SIG-M5 treated with dmso at 0.1 percent for 504 hours (cell line): ENCODE measurements around the gene DLK2.
A peak's percentile ranks its signal among the peaks of the same experiment; 100 is the strongest.
"Not testable (repeated sequence)": the region's sequence is repeated elsewhere in the genome, so short reads cannot be mapped to it uniquely, and the experiment has no call there.

Source experiments
- DNase-seq: peaks from one replicate; lab custom pipeline; 2025; ENCODE audit not compliant: unreplicated experiment; lab: John Stamatoyannopoulos, UW

DLK2 gene

DNA sequence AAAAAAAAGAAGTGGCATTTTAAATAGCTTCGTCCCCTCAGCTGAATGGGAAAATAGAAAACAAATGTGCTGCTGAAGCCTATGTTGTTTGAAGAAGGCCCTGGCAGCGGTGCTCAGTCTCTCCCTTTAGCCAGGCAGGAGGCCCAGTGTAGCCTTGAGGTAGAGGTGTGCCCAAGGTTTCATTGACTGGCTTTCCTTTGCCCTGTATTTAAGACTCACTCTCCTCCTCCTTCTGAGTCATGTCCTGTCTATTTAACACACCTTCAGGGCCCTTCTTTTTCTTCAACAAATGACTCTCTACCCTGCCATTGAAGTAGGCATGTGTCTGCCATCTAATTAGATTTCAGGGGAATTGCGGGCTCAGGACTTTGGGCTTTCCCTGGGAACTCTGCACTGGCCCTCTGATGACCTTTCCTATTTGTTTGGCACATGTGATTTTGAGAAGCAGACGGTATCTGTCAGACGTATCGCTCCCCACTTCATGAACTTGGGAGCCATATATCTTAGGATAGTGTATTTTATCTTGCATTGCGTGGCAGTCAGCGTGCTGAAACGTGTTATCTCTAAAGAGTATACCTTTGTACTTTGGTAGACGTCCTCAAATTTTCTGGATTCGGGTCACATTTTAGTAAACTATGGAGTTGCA lies 26.4 kb upstream of the DLK2 start:
- no peak for DNase-seq

DNA sequence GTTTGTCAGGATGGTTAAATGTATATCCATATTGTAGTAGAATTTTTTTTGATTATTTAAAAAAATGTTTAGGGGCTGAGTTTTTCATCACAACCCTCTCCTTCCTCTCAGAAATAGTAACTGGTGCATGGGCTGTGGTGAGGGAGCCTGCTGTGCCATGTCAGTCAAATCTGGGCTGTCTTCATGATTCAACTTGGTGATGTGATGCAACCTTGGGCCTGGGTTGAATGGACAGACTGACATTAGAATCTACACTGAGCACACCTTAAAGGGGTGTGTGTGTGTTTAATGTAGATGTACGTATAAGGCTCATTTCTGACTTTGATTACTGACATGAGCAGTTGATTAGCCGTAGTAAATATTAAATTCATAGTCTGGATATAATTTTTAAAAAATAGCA lies 25.7 kb upstream of the DLK2 start:
- DNase-seq = peak; percentile 48

- DNase-seq = no peak
Measured at GRCh38 chr6:43478008-43478372, 22.6 kb upstream of the DLK2 start.

- peak; percentile 47 for DNase-seq
Measured at GRCh38 chr6:43477235-43478007, 22.1 kb upstream of the DLK2 start, which contains the start of gene TJAP1. Gene TJAP1 (plus strand): TSS chr6:43477570. CDS start chr6:43499002, 21,432 bp downstream.

DNA sequence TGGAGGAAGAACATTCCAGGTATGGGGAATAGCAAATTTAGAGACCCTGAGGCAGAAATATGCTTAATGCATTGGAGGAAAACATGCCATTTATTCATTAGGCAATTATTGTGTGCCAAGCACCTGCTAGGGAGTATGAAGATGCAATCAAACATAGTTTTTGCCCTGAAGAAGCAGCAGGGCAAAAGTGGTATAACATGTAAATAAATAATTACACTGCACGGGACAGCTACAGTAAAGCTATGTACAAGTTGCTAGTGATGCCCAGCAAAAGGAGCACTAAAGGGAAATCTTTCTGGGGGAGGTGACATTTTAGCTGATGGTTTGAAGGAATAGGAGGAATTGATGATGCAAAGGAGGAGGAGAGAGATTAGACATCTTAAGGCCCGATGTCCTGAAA lies 21.4 kb upstream of the DLK2 start:
- no peak for DNase-seq

DNA sequence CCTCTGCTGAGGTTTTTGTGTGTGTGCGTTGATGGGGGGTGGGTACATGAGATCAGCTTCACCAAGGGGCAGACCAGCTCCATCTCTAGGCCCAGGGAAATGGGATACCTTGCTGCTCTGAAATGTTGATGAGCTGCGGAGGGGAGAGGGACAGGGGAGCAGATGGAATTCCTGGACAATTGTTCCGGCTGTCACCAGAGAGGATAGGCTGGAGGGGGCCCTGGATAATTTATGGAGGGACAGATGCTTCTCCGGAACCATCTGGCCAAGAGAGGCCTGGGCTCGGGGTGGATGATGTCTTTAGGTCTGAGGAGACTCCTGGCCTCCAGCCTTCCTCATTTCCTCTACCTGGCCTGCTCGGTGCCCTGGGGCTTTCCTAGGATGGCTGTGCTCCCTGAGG lies 20.2 kb upstream of the DLK2 start:
- no peak for DNase-seq

DNA sequence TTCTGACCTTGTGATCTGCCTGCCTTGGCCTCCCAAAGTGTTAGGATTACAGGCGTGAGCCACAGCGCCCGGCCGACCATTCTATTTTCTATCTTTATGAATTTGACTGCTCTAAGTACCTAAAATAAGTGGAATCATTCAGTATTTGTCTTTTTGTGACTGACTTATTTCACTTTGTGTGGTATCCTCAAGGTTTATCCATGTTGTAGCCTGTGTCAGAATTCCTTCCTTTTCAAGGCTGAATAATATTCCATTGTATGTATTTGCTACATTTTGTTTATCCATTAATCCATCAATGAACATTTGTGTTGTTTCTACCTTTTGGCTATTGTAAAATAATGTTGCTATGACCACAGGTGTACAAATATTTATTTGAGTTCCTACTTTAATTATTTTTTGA lies 17.2 kb upstream of the DLK2 start:
- DNase-seq = no peak

DNA sequence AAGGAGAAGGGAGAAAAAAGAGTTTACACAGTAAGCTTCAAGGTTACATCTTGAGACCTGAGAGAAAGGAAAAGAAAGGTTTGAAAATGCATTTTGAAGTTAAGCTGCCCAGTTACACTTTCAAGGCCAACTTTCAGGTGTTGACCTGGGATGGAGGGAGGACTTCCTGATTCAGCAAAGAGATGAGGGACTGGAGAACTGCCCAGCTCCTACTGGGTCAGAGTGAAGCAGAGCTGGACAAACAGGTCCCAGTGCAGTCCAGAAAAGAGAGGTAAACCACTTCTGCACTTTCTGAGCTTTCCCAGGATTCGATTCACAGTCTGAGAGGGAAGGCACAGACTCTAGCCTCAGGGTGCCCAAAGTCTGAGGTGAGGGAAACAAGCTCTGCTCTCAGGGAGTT lies 16.1 kb upstream of the DLK2 start:
- DNase-seq = no peak

GRCh38 chr6:43469947-43470346 lies 14.6 kb upstream of the DLK2 start:
- no peak for DNase-seq

DNA sequence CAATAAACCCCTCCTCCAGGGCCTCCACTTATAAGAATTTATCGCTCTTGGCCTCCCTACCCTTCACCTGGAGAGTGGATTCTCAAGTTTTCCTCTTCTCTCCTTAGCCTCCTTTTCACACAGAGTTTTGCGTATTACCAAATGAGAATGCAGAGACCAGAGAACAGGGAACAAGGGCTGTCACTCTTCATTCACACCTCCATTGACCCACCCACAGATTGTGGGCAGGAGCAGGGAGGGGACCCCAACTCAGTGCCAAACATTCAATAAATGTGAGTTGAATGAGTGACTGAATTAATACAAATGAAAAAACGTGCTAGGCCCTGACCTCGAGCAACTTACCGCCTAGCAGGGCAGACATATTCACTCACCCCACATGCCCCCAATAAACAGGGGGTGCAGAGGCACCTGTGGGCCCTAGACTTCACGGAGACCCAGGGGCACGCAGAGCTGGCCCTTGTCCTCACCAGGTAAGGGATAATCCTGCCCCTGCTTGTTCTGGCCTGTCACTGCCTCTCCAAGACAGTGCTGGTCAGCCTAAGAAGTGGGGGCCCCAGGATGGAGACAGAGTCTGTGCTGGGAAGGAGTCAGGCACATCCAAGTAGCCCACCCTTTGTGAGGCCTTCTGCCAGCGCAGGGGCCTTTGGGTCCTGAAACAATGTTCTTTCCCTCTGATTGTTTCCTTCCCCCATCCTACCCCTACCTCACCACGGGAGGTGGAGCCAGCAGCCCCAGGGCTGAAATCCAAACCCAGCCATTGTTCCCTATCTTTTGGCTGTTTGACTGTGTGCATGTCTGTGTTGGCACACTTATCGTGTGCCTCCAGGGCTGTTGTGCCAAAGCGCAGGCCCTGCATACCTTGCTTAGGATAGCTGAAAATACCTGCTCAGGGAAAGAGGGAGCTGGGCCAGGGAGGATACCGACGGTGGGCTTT lies 13.7 kb upstream of the DLK2 start:
- DNase-seq = no peak

DNA sequence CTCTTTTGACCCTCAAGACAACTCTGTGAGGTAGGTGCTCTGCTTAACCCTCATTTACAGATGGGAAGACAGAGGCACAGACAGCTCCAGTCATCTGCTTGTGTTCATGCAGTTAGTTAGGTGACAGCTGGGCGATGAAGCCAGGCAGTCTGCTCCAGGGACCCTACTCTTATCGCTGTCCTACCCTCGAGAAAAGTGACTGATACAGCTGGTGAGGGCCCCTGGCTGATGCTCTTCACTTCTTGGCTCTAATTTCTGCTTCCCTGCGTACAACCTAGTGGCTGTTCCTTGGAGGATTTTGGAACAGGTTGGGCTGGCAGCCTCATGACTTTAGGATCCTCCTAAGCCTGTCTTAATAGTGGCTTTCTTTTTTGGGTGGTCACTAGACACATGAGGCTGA lies 12.9 kb upstream of the DLK2 start:
- DNase-seq = no peak

GRCh38 chr6:43467752-43468151 lies 12.4 kb upstream of the DLK2 start:
- no peak for DNase-seq

- not testable (repeated sequence) for DNase-seq
Measured at GRCh38 chr6:43467265-43467664, 11.9 kb upstream of the DLK2 start.

- DNase-seq = no peak
Measured at GRCh38 chr6:43465948-43466347, 10.6 kb upstream of the DLK2 start.

GRCh38 chr6:43464337-43464736 lies 9.0 kb upstream of the DLK2 start:
- DNase-seq = no peak

- no peak for DNase-seq
Measured at GRCh38 chr6:43461936-43462335, 6.6 kb upstream of the DLK2 start.

GRCh38 chr6:43460032-43460431 lies 4.7 kb upstream of the DLK2 start:
- DNase-seq = no peak

DNA sequence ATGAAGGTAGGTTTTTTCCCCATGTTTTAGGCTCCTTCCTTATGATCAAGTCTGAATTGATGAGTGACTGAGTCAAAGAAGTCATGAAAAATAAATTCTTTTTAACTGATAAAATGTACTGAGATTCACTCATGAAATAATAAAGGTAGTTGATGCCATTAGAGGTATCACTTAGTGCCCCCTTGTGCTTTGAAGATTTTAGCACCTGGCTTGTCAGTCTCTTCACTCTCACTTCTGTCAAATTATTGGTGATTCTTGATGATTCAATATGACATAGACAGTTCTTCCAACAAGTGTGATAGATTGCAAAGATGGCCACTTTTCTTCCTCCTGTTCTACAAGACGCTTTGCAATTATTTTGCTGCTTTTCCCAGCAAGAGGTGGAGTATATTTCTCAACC lies 4.2 kb upstream of the DLK2 start:
- no peak for DNase-seq

- DNase-seq = not testable (repeated sequence)
Measured at GRCh38 chr6:43458154-43458553, 2.8 kb upstream of the DLK2 start.

GRCh38 chr6:43457643-43458042 lies 2.3 kb upstream of the DLK2 start:
- DNase-seq = no peak

DNA sequence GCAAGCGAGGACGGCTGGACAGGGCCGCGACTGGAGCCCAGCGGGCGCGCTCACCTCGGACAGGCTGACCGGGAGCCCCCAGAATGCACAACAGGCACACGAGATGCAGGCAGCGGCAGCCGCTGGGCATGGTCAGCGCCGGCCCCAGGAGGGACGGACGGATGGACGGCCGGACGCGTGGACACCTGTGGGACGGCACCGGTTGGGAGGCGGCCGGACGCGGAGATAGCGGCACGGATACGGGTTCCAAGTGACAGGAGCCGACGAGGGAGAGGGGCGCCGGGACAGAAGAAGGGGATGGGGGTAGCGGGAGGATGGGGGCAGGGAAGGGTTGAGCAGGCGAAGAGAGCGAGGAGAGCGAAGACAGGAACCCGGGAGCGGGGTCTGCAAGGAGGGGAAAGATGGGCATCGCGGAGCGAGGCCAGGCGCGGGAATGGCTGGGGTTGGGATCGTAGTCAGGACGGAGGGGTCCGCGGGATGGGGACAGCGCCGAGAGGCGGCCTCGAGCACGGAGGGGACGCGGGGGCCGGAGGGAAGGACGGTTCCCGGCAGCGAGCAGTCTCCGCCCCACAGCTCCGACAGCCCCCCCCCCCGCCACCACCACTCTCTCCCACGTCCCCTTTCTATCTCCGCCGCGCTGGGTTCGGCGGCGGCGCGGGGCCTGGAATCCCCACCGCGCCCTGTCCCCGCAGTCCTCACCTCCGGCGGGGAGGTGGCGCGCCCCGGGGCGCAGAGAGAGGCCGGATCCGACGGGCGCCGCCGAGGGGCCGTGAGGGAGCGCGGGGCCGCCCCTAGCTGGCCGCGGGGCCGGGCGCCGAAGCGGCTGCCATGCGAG lies 435 bp downstream of the DLK2 start:
- no peak for DNase-seq
